A673 (cell line): ENCODE results near the gene PEX19. TPM values are rescaled to one million over a fixed set of nuclear protein-coding genes. Genes with fewer than 3 reads are reported as not detected.

Experiments used
- BruUV-seq: library from RNA; stranded (reverse); fragments of 400-500 nt; replicated peaks from 2 replicates; lab custom pipeline; 2021; lab: Mats Ljungman, UMichigan
- CTCF ChIA-PET: fragments of 300-600 bp; sonication (Branson Sonifier 250); formaldehyde crosslinking; loops from one replicate; lab custom pipeline; 2022; ENCODE audit warnings: antibody characterized with exemption; lab: Charles Lee
- POLR2A ChIA-PET: fragments of 300-600 bp; sonication (Branson Sonifier 250); formaldehyde crosslinking; loops from one replicate; lab custom pipeline; 2022; ENCODE audit warnings: antibody characterized with exemption; ENCODE audit not compliant: low non-redundant PET; lab: Charles Lee
- DNase-seq: peaks from one replicate; pipeline ENCODE4 v3.0.0-alpha.2; 2015; ENCODE audit warnings: low spot score
- H3K27ac ChIP-seq: fragments of 200-600 bp; sonication (generic); 2 replicates; pipeline ENCODE4 v1.5.1; 2016; ENCODE audit warnings: mixed run types, low read depth, mild to moderate bottlenecking, mixed read lengths, antibody characterized with exemption, low read length; ENCODE audit not compliant: poor library complexity, severe bottlenecking
- H3K27me3 ChIP-seq: fragments of 200-600 bp; sonication (generic); replicated peaks from 2 replicates; pipeline ENCODE4 v1.6.1; 2017; ENCODE audit warnings: mixed run types, low read depth, mild to moderate bottlenecking, mixed read lengths, antibody characterized with exemption, low read length; ENCODE audit not compliant: insufficient read depth, poor library complexity
- H3K36me3 ChIP-seq: fragments of 200-600 bp; sonication (generic); 2 replicates; pipeline ENCODE4 v1.6.1; 2016; ENCODE audit warnings: mixed run types, mild to moderate bottlenecking, mixed read lengths, antibody characterized with exemption, low read length; ENCODE audit not compliant: insufficient read depth, poor library complexity, severe bottlenecking
- H3K4me1 ChIP-seq: fragments of 200-600 bp; sonication (generic); 2 replicates; pipeline ENCODE4 v1.6.1; 2017; ENCODE audit warnings: mixed run types, mild to moderate bottlenecking, mixed read lengths, antibody characterized with exemption, low read length; ENCODE audit not compliant: insufficient read depth, poor library complexity, severe bottlenecking
- H3K4me3 ChIP-seq: fragments of 200-600 bp; sonication (generic); 2 replicates; pipeline ENCODE4 v1.5.1; 2016; ENCODE audit warnings: low read depth, mixed run types, mild to moderate bottlenecking, mixed read lengths, low read length; ENCODE audit not compliant: poor library complexity, severe bottlenecking
- H3K9me3 ChIP-seq: fragments of 200-600 bp; sonication (generic); 2 replicates; pipeline ENCODE4 v1.6.1; 2016; ENCODE audit warnings: mixed run types, low read depth, mild to moderate bottlenecking, mixed read lengths, antibody characterized with exemption, low read length; ENCODE audit not compliant: poor library complexity, severe bottlenecking
- EZH2 ChIP-seq: fragments of 200-600 bp; sonication (generic); IDR thresholded peaks from 2 replicates; pipeline ENCODE4 v1.6.1; 2017; ENCODE audit warnings: borderline replicate concordance, low read depth, mild to moderate bottlenecking, mixed read lengths, antibody characterized with exemption, low read length; ENCODE audit not compliant: poor library complexity, severe bottlenecking
- intact Hi-C: fragments of 100-400 bp; cut with micrococcal nuclease; formaldehyde crosslinking; loops from one replicate; pipeline ENCODE4 v1.10.0; 2022; ENCODE audit not compliant: unreplicated experiment
- total RNA-seq: library from RNA; stranded (reverse); gene quantifications from 2 replicates; pipeline ENCODE4 v1.2.3, GENCODE V29; 2021
- TF ChIP-seq, protein P1 (sequence below): fragments of 300-800, 200-600 bp; sonication (generic); conservative IDR thresholded peaks from 2 replicates; pipeline ENCODE4 v1.5.1; 2017; ENCODE audit warnings: low read depth, mild to moderate bottlenecking, antibody characterized with exemption, low read length, moderate library complexity, mixed read lengths

Gene PEX19
- total RNA-seq, 1 experiment from 2014 or later = 67.0 TPM

DNA sequence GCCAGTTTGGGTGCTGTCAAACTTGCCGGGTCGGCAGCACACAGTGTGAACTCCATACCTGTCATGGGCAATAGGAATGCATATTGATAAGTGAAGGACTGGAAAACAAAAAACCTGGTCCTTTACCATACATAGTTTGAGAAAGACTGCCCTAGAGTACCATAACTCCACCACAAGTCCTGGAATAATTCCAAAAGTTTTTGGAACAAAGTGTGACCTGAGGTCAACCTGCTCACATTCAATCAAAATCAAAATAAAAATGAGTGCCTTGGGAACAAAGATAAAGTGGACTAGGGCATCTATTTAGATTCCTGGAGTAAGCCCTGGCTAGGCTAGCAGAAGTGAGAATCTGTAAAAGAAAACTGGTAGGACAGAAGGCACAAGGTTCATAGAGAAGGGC is 7.6 kb downstream of the PEX19 start:
- intact Hi-C loops = no loop called here
- POLR2A ChIA-PET = no interaction called here
- TF ChIP-seq, protein P1, sequence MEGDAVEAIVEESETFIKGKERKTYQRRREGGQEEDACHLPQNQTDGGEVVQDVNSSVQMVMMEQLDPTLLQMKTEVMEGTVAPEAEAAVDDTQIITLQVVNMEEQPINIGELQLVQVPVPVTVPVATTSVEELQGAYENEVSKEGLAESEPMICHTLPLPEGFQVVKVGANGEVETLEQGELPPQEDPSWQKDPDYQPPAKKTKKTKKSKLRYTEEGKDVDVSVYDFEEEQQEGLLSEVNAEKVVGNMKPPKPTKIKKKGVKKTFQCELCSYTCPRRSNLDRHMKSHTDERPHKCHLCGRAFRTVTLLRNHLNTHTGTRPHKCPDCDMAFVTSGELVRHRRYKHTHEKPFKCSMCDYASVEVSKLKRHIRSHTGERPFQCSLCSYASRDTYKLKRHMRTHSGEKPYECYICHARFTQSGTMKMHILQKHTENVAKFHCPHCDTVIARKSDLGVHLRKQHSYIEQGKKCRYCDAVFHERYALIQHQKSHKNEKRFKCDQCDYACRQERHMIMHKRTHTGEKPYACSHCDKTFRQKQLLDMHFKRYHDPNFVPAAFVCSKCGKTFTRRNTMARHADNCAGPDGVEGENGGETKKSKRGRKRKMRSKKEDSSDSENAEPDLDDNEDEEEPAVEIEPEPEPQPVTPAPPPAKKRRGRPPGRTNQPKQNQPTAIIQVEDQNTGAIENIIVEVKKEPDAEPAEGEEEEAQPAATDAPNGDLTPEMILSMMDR = no peak
- TF ChIP-seq EZH2 = no peak
- Histone ChIP-seq H3K4me1 (no peaks in the 10 kb centered on the region), H3K27ac (no peak overlapping the region), H3K4me3 (no peak overlapping the region), H3K27me3 (no peaks in the 10 kb centered on the region), H3K36me3 (peaks cover 44% of the 10 kb centered on the region), H3K9me3 (no peaks in the 10 kb centered on the region)
- no TSS peak for BruUV-seq
- DNase-seq = no peak
- CTCF ChIA-PET = interaction anchor here (1.4 kb wide), 1 partner anchor 14 kb away, joined by 6 read pairs; no protein-coding TSS in a partner anchor

DNA sequence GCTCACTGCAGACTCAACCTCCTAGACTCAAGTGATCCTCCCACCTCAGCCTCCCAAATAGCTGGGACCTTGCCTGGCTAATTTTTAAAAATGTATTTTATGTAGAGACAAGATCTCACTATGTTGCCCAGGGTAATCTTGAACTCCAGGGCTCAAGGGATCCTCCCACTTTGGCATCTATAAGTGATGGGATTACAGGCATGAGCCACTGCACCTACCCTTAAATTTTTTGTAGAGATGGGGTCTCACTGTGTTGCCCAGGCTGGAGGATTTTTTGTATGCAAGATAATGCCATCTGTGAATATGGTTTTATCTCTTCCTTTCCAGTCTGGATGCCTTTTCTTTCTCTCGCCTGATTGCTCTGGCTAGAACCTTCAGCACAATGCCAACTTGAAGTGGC is 13.9 kb downstream of the PEX19 start:
- POLR2A ChIA-PET = no interaction called here
- no peak for DNase-seq
- H3K36me3 ChIP-seq = no peaks in the 10 kb centered on the region
- TF ChIP-seq, protein P1 = no peak
- no peak for TF ChIP-seq EZH2
- CTCF ChIA-PET = no interaction called here
- H3K4me3 ChIP-seq = no peak overlapping the region
- H3K27ac ChIP-seq = no peak overlapping the region
- H3K4me1 ChIP-seq = no peaks in the 10 kb centered on the region
- no peaks in the 10 kb centered on the region for H3K9me3 ChIP-seq
- H3K27me3 ChIP-seq = peaks cover 4% of the 10 kb centered on the region
- BruUV-seq = no TSS peak
- intact Hi-C loops = no loop called here

DNA sequence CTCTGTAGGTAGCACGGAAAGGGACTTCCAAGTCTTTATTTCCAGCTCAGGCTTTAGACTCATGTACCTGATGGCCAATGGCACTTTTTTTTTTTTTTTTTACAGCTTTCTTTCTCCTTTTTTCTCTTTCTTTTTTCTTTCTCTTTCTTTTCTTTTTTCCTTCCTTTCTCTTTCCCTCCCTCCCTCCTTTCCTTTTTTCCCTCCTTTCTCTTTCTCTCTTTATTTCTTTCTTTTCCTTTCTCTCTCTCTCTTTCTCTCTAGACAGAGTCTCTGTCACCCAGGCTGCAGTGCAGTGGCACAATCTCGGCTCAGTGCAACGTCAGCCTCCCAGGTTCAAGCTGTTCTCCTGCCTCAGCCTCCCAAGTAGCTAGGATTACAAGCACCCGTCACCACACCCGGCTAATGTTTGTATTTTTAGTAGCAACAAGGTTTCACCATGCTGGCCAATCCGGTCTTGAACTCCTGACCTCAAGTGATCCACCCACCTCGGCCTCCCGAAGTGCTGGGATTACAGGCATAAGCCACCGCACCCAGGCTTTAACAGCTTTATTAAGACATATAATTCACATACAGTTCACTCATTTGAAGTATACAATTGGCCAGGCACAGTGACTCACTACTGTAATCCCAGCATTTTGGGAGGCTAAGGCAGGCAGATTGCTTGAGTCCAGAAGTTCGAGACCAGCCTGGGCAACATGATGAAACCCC is 17.5 kb downstream of the PEX19 start:
- CTCF ChIA-PET = no interaction called here
- Histone ChIP-seq H3K4me3 (no peak overlapping the region), H3K27me3 (peaks cover 4% of the 10 kb centered on the region), H3K4me1 (peaks cover 6% of the 10 kb centered on the region), H3K9me3 (no peaks in the 10 kb centered on the region), H3K36me3 (no peaks in the 10 kb centered on the region), H3K27ac (no peak overlapping the region)
- BruUV-seq = no TSS peak
- POLR2A ChIA-PET = interaction anchor here (0.5 kb wide), 1 partner anchor 19 kb away, joined by 3 read pairs; no protein-coding TSS in a partner anchor
- intact Hi-C loops = no loop called here
- no peak for DNase-seq
- TF ChIP-seq, protein P1 = no peak
- no peak for TF ChIP-seq EZH2
